GM12872 (cell line): ENCODE measurements around the gene GRM2.

Experiments
- TF ChIP-seq, protein P1 (sequence below): IDR thresholded peaks from 3 replicates; pipeline ENCODE4 v1.5.1; 2011; ENCODE audit warnings: low read depth, mild to moderate bottlenecking, low read length, moderate library complexity; ENCODE audit not compliant: insufficient read depth

Gene GRM2

DNA sequence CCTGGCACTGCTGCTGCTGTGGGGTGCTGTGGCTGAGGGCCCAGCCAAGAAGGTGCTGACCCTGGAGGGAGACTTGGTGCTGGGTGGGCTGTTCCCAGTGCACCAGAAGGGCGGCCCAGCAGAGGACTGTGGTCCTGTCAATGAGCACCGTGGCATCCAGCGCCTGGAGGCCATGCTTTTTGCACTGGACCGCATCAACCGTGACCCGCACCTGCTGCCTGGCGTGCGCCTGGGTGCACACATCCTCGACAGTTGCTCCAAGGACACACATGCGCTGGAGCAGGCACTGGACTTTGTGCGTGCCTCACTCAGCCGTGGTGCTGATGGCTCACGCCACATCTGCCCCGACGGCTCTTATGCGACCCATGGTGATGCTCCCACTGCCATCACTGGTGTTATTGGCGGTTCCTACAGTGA, 2.1 kb downstream of the GRM2 start:
- TF ChIP-seq, protein P1, sequence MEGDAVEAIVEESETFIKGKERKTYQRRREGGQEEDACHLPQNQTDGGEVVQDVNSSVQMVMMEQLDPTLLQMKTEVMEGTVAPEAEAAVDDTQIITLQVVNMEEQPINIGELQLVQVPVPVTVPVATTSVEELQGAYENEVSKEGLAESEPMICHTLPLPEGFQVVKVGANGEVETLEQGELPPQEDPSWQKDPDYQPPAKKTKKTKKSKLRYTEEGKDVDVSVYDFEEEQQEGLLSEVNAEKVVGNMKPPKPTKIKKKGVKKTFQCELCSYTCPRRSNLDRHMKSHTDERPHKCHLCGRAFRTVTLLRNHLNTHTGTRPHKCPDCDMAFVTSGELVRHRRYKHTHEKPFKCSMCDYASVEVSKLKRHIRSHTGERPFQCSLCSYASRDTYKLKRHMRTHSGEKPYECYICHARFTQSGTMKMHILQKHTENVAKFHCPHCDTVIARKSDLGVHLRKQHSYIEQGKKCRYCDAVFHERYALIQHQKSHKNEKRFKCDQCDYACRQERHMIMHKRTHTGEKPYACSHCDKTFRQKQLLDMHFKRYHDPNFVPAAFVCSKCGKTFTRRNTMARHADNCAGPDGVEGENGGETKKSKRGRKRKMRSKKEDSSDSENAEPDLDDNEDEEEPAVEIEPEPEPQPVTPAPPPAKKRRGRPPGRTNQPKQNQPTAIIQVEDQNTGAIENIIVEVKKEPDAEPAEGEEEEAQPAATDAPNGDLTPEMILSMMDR = no peak

- TF ChIP-seq, protein P1 = no peak
Measured at GRCh38 chr3:51709675-51710074, 2.8 kb downstream of the GRM2 start.

GRCh38 chr3:51710631-51711351, 3.9 kb downstream of the GRM2 start:
- TF ChIP-seq, protein P1 = peak; percentile 34; the same call in 2 of the 3 replicates

DNA sequence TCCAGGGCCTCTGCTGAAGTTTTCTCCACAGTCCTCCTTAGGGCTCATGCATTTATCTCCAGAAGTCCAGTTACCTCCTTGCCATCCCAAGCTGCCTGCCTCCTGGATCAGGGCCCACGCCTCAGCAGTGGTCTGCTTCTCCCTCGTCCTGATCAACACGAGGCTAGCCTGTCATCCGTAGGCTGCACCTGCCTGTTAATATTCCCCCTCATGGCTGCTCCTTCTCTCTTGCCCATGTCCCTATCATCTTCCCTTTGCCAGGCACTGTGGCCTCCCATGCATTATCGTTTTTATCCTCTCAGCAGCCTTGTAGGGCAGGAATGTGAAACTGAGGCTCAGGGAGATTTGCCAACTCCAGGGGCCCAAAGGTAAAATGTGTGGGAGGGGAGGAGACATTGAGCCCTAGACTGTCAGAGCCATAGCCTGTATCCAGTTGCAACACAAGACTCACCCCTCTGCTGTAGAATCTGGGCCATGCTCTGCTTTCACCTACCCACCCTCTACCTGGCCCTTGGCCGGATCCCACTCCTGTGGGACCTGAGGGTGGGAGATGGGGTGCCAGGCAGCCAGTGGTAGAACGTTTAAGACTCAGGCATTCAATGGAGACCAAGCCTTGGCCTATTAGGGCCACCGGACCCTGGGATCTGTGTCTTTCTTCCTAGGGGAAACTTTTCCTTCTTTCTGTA, 4.6 kb downstream of the GRM2 start:
- TF ChIP-seq, protein P1 = no peak

- TF ChIP-seq, protein P1 = no peak
Measured at GRCh38 chr3:51712038-51712420, 5.2 kb downstream of the GRM2 start.

GRCh38 chr3:51712511-51712931, 5.7 kb downstream of the GRM2 start:
- TF ChIP-seq, protein P1 = no peak

- TF ChIP-seq, protein P1 = no peak
Measured at GRCh38 chr3:51712963-51713362, 6.1 kb downstream of the GRM2 start.
